CD4-positive, alpha-beta T cell treated with Interferon gamma for 1 hour (primary cell): ENCODE measurements around the gene NDUFC2.
A peak's percentile ranks its signal among the peaks of the same experiment; 100 is the strongest.
"Not testable (repeated sequence)": the region's sequence is repeated elsewhere in the genome, so short reads cannot be mapped to it uniquely, and the experiment has no call there.

Source experiments
- DNase-seq: peaks from one replicate; pipeline ENCODE4 v3.0.0-alpha.2; 2020

Gene NDUFC2

GRCh38 chr11:78049348-78049747 lies 30.3 kb downstream of the NDUFC2 start:
- no peak for DNase-seq

- no peak for DNase-seq
These were observed 31.1 kb downstream of the NDUFC2 start for GRCh38 chr11:78048561-78048960.

- DNase-seq = no peak
These were observed 33.2 kb downstream of the NDUFC2 start for GRCh38 chr11:78046486-78046854.

- peak; percentile 59 for DNase-seq
These were observed 33.7 kb downstream of the NDUFC2 start for GRCh38 chr11:78045851-78046485.

GRCh38 chr11:78044706-78045105 lies 35.0 kb downstream of the NDUFC2 start:
- DNase-seq = no peak

GRCh38 chr11:78041843-78042440 lies 37.7 kb downstream of the NDUFC2 start:
- DNase-seq = no peak

GRCh38 chr11:78041380-78041719 lies 38.3 kb downstream of the NDUFC2 start:
- DNase-seq = not testable (repeated sequence)

- DNase-seq = no peak
These were observed 38.8 kb downstream of the NDUFC2 start for GRCh38 chr11:78040691-78041379.

- no peak for DNase-seq
These were observed 39.6 kb downstream of the NDUFC2 start for GRCh38 chr11:78039919-78040671.

GRCh38 chr11:78039391-78039918 lies 40.2 kb downstream of the NDUFC2 start:
- no peak for DNase-seq

- no peak for DNase-seq
These were observed 40.9 kb downstream of the NDUFC2 start for GRCh38 chr11:78038697-78039313.

- no peak for DNase-seq
These were observed 41.6 kb downstream of the NDUFC2 start for GRCh38 chr11:78037825-78038620.

GRCh38 chr11:78037056-78037455 lies 42.6 kb downstream of the NDUFC2 start:
- no peak for DNase-seq

- DNase-seq = no peak
These were observed 43.3 kb downstream of the NDUFC2 start for GRCh38 chr11:78036313-78036712.

GRCh38 chr11:78034623-78035022 lies 45.0 kb downstream of the NDUFC2 start:
- DNase-seq = no peak

GRCh38 chr11:78033040-78033439 lies 46.6 kb downstream of the NDUFC2 start:
- no peak for DNase-seq

- DNase-seq = no peak
These were observed 47.6 kb downstream of the NDUFC2 start for GRCh38 chr11:78032090-78032489.

GRCh38 chr11:78031629-78032028 lies 48.0 kb downstream of the NDUFC2 start:
- no peak for DNase-seq

- no peak for DNase-seq
These were observed 49.0 kb downstream of the NDUFC2 start for GRCh38 chr11:78030429-78031325.

- DNase-seq = not testable (repeated sequence)
These were observed 51.2 kb downstream of the NDUFC2 start for GRCh38 chr11:78028423-78028822.

- DNase-seq = no peak
These were observed 51.9 kb downstream of the NDUFC2 start for GRCh38 chr11:78027759-78028158.
